ENCODE results near the gene ACTL10. TPM values are rescaled to one million over a fixed set of nuclear protein-coding genes. Genes with fewer than 3 reads are reported as not detected.
A peak's percentile ranks its signal among the peaks of the same experiment; 100 is the strongest.

ACTL10 gene
- total RNA-seq, 1 donor from 2014 or later: 2.3 TPM

- H3K36me3 Mint-ChIP-seq (ENCODE audit: low read depth): peaks cover 2% of the 10 kb centered on the region
- no peak for DNase-seq (ENCODE audit: low spot score)
- no peak overlapping the region for H3K27ac Mint-ChIP-seq (ENCODE audit: unreplicated experiment)
- H3K4me1 Mint-ChIP-seq (ENCODE audit: low read depth): peaks cover 58% of the 10 kb centered on the region
- TF ChIP-seq CTCF (IDR thresholded peaks at IDR 0.05): no peak
- no peaks in the 10 kb centered on the region for H3K9me3 Mint-ChIP-seq (ENCODE audit: low read depth)
- no peak overlapping the region for H3K4me3 Mint-ChIP-seq (ENCODE audit: unreplicated experiment)
- no peaks in the 10 kb centered on the region for H3K27me3 Mint-ChIP-seq (ENCODE audit: low read depth)
Observed at GRCh38 chr20:33676652-33677645, 10.2 kb downstream of the ACTL10 start.

GRCh38 chr20:33677991-33678702 lies 11.4 kb downstream of the ACTL10 start:
- H3K4me1 Mint-ChIP-seq (ENCODE audit: low read depth): peaks cover 48% of the 10 kb centered on the region
- H3K36me3 Mint-ChIP-seq (ENCODE audit: low read depth): no peaks in the 10 kb centered on the region
- no peak for DNase-seq (ENCODE audit: low spot score)
- H3K9me3 Mint-ChIP-seq (ENCODE audit: low read depth): no peaks in the 10 kb centered on the region
- no peak overlapping the region for H3K4me3 Mint-ChIP-seq (ENCODE audit: unreplicated experiment)
- no peak for TF ChIP-seq CTCF (IDR thresholded peaks at IDR 0.05)
- H3K27me3 Mint-ChIP-seq (ENCODE audit: low read depth): no peaks in the 10 kb centered on the region
- H3K27ac Mint-ChIP-seq (ENCODE audit: unreplicated experiment): no peak overlapping the region

GRCh38 chr20:33679758-33680485 lies 13.2 kb downstream of the ACTL10 start:
- no peaks in the 10 kb centered on the region for H3K9me3 Mint-ChIP-seq (ENCODE audit: low read depth)
- no peak overlapping the region for H3K27ac Mint-ChIP-seq (ENCODE audit: unreplicated experiment)
- peaks cover 40% of the 10 kb centered on the region for H3K4me1 Mint-ChIP-seq (ENCODE audit: low read depth)
- H3K36me3 Mint-ChIP-seq (ENCODE audit: low read depth): no peaks in the 10 kb centered on the region
- H3K4me3 Mint-ChIP-seq (ENCODE audit: unreplicated experiment): no peak overlapping the region
- H3K27me3 Mint-ChIP-seq (ENCODE audit: low read depth): no peaks in the 10 kb centered on the region
- DNase-seq (ENCODE audit: low spot score): no peak
- no peak for TF ChIP-seq CTCF (IDR thresholded peaks at IDR 0.05)

GRCh38 chr20:33680686-33681085 lies 13.9 kb downstream of the ACTL10 start:
- DNase-seq (ENCODE audit: low spot score): no peak
- Mint-ChIP-seq H3K27ac (ENCODE audit: unreplicated experiment) (peak overlapping the region; percentile 83), H3K4me1 (ENCODE audit: low read depth) (peaks cover 40% of the 10 kb centered on the region), H3K36me3 (ENCODE audit: low read depth) (no peaks in the 10 kb centered on the region), H3K4me3 (ENCODE audit: unreplicated experiment) (no peak overlapping the region), H3K9me3 (ENCODE audit: low read depth) (no peaks in the 10 kb centered on the region), H3K27me3 (ENCODE audit: low read depth) (no peaks in the 10 kb centered on the region)
- TF ChIP-seq CTCF (IDR thresholded peaks at IDR 0.05): no peak

- TF ChIP-seq CTCF (IDR thresholded peaks at IDR 0.05): no peak
- Mint-ChIP-seq H3K27me3 (ENCODE audit: low read depth) (no peaks in the 10 kb centered on the region), H3K4me3 (ENCODE audit: unreplicated experiment) (no peak overlapping the region), H3K4me1 (ENCODE audit: low read depth) (peaks cover 36% of the 10 kb centered on the region), H3K9me3 (ENCODE audit: low read depth) (no peaks in the 10 kb centered on the region), H3K27ac (ENCODE audit: unreplicated experiment) (peak overlapping the region; percentile 83), H3K36me3 (ENCODE audit: low read depth) (no peaks in the 10 kb centered on the region)
- DNase-seq (ENCODE audit: low spot score): no peak
Observed at GRCh38 chr20:33681288-33681687, 14.5 kb downstream of the ACTL10 start.
